ENCODE results near the gene GAS2L1.

Gene GAS2L1

GRCh38 chr22:29275819-29276565 is 30.5 kb upstream of the GAS2L1 start:
- no peak for DNase-seq

DNA sequence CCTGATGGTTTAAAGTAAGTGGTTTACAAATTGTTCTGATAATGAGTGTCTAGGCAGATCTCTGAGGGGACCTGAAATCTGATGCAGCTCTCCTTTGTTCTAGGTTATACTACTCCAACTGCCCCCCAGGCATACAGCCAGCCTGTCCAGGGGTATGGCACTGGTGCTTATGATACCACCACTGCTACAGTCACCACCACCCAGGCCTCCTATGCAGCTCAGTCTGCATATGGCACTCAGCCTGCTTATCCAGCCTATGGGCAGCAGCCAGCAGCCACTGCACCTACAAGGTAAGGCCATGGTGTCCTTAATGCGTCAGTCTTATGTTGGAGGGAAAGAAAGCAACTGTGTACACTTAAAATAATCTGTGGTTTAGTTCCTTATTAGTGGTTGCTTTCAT is 28.5 kb upstream of the GAS2L1 start:
- no peak for DNase-seq

DNA sequence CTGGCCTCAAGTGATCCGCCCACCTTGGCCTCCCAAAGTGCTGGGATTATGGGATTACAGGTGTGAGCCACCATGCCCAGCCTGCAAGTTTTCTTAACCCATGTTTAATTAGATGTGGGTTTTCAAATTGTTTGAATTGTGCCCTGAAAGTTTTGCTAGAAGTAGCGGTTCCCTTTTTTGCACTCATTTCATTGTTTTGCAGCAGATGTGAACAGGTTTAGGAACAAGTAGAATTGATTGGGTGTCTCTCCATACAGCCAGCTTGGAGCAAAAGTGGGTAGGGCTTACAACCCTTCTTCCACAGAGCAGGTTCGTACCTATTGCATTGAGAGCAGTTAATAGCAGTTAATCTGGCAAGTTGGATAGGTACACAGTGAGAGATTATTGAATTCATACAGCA is 22.3 kb upstream of the GAS2L1 start:
- DNase-seq, result no peak

DNA sequence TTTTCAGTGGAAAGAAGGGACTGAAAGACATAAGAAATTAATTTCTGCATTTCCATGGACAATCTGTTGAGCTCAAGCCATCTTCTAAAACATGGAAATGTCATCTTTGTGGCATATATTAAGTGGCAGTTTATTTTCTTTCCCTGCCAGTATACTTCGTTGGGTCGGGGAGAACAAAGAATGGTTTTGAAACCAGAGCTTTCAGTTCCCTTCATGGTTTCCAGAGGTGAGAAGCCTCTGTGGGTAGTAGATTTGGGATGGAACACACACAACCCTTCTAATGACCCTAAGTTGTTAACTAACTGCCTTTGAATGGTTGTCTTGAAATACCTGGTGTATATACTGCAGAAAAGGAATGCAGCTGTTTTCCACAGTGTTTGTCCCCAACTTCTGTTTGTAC is 17.6 kb upstream of the GAS2L1 start:
- DNase-seq, result no peak

DNA sequence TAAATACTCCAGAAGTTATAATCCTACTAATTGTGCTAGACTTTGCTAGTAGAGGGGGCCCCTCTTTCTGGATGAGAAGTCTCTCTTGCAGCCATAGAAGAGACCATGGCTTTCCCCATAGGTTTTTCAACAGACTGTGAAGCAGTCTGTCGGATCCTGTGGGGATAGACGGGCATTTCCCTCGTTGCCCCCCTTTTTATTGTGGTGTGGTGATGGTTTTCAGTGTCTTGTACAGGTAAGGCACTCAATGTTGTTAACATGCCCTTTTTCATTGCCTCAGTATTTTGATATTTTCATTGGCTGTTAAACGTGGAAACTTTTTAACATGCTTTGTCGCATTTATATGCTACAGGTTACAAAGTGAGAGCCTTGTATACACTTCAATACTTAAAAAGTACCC is 16.4 kb upstream of the GAS2L1 start:
- no peak for DNase-seq

DNA sequence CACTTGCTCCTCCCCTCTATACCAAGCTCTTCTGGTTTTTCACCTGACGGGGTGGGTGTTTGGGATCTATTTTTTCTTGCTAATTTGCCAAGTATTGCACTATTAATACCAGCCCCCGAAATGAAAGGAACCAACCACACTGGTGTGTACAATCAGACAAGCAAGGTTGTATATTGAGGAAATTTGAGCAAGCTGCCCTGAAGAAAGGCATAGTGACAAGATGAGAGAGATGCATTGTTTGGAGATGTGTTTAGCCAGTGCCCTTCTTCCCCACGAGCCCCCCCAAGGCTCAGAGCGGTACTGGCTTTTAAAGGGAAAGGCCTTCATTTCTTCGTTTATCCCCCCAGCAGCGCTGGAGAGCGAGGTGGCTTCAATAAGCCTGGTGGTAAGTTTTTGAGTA is 15.2 kb upstream of the GAS2L1 start:
- no peak for DNase-seq

DNA sequence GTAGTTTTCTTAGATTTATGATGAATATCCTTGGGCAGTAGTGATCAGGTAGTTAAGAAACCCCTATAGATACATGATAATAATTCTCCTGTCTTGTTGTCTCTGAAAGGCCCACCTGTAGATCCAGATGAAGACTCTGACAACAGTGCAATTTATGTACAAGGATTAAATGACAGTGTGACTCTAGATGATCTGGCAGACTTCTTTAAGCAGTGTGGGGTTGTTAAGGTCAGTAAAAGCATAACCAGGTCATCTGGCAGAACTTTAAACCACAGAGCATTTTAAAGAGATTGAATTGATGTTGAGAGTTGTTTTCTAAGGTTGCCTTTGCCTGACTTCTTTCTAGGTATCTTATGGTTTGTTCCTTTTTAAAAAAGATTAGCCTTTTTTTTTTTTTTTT is 14.1 kb upstream of the GAS2L1 start:
- DNase-seq, result no peak

GRCh38 chr22:29298641-29299040 is 7.8 kb upstream of the GAS2L1 start:
- no peak for DNase-seq

DNA sequence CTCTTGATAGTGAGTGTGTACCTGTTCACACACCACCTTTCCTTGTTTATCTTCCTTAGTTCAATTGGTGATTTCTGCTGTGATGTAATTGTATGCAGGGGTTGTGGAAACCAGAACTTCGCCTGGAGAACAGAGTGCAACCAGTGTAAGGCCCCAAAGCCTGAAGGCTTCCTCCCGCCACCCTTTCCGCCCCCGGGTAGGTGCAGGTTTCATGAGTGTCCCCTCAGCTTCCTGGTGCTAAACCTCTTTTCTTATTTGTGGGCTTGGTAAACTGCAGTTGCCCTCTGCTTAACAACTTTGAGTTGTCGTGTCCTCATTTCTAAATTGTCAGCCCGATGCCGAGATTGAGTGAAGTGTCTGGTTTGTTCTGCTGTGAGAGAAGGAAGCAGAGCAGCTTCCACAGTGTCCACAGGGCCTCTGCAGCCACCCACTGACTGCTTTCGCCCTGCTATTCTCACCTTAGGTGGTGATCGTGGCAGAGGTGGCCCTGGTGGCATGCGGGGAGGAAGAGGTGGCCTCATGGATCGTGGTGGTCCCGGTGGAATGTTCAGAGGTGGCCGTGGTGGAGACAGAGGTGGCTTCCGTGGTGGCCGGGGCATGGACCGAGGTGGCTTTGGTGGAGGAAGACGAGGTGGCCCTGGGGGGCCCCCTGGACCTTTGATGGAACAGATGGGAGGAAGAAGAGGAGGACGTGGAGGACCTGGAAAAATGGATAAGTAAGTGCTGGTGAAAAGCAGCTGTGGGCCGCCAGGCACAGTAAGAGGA is 7.1 kb upstream of the GAS2L1 start:
- no peak for DNase-seq

DNA sequence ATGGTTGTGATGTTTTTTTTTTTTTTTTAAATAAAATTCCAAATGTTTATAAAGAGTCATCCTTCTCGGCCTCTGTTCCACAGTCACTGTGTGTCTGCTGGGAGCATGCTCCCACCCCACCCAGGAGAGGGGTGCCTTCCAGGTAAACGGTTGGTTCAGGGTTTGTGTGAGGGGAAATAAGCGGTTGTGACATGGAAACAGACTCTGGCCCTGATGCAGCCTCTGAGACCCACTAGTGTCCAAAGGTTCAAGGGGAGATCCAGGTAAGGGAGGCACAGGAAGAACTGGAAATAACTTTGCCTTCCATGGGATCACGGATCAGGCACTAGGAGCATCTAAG is 6.0 kb upstream of the GAS2L1 start:
- no peak for DNase-seq

- DNase-seq, result no peak
Observed at GRCh38 chr22:29300807-29301601, 5.4 kb upstream of the GAS2L1 start.

DNA sequence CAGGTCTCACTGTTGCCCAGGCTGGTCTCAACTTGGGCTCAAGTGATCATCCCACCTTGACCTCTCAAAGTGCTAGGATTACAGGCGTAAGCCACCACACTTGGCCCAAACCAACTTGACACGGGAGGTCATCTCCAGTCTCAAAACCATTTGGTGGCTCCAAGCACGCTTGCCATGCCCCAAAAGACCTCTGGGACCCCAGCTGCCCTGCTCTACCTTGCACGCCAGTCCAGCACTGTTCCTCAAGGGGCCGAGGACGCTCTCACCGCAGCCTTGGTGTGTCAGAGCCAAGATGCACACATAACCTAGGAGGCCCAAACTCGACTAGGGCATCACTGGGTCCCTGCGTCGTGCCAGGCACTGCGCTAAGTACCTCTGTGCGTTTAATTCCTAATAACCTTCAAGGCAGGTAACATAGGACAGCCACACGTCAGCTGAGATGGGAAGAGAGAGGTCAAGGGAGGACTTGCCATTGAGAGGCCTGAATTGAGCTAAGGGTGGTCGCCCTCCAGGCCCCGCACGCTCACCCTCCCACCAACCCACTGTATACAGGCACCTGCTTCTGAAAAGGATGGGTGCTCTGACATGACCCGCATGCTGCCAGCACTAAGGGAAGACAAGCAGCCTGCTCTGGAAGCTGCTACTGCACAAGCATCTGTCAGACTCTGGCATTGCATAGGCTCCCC is 4.6 kb upstream of the GAS2L1 start:
- DNase-seq, result no peak

DNA sequence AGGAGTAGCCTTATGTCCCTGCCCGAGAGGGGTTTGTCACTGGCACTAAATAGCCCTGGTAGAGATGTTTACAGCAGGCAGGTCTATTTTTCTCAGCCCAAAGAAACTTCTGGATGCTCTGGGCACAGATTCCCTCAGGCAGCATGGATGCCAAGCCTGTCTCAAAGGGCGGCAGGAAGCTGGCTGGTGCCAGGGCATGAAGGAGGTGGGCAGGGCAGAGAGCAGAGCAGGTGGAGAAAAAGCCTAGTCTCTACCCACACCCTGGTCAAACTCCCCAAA is 4.1 kb upstream of the GAS2L1 start:
- DNase-seq, result no peak

GRCh38 chr22:29302681-29303465 is 3.6 kb upstream of the GAS2L1 start:
- DNase-seq, result no peak

DNA sequence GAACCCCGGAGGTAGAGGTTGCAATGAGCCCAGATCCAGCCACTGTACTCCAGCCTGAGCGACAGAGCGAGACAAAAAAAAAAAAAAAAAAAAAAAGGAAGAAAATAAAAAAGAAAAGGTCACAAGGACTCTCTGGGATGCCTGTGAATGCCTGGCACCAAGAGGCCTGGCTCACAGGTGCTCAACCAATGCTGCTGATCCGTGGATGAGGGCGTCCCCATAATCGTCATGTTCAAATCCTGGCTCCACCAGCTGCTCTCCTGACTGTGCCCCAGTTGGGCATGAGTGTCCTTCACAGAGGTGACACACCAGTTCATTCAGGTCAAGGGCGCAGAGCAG is 645 bp upstream of the GAS2L1 start:
- no peak for DNase-seq

GRCh38 chr22:29306835-29307595 is 565 bp downstream of the GAS2L1 start:
- DNase-seq, result no peak

DNA sequence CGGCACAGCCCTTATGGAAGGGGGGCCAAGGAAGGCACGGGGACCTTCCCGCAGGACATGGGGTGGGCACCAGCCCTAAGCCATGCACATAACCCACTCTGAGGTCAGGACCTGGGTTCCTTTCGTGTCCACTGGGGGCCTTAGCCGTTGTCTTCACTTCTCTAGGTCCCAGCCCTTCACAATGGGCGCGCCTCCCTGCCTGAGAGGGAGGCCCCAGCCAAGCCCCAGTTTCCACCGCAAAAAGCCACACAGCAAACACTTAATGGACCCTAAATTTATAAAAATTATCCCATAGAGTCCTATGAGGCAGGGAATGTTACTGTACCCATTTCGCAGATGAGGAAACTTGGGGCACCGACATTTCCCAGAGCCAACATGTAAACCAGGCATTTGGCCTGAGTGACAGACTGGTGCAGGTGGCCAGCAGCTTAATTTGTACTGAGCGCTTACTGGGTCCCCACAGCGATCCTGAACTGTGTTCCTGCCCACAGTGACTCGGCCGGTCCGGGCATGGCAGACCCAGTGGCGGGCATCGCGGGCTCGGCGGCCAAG is 1.2 kb downstream of the GAS2L1 start:
- DNase-seq, result no peak

GRCh38 chr22:29308148-29308790 is 1.8 kb downstream of the GAS2L1 start:
- DNase-seq, result no peak

DNA sequence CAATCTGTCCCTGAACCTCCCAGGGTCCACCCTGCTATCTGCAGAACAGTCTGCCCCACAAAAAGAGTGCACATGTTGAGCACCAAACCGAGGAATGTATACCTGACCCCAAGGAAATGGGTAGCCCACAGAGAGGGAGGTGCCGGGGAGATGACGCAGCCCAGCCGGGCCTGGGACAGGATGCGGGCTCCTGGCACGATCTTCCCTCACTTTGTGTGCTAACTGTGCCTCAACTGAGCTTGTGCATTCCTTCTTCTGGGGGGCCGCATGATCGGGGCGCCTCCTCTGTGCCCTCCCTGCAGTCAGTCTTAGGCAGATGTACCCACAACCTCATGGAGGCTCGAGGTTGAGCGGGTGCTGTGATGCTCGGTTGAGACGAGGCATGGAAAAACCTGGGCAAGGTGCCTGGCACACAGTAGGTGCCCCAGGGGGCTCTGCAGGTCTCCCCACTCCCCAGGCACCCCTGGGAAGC is 2.4 kb downstream of the GAS2L1 start:
- no peak for DNase-seq

DNA sequence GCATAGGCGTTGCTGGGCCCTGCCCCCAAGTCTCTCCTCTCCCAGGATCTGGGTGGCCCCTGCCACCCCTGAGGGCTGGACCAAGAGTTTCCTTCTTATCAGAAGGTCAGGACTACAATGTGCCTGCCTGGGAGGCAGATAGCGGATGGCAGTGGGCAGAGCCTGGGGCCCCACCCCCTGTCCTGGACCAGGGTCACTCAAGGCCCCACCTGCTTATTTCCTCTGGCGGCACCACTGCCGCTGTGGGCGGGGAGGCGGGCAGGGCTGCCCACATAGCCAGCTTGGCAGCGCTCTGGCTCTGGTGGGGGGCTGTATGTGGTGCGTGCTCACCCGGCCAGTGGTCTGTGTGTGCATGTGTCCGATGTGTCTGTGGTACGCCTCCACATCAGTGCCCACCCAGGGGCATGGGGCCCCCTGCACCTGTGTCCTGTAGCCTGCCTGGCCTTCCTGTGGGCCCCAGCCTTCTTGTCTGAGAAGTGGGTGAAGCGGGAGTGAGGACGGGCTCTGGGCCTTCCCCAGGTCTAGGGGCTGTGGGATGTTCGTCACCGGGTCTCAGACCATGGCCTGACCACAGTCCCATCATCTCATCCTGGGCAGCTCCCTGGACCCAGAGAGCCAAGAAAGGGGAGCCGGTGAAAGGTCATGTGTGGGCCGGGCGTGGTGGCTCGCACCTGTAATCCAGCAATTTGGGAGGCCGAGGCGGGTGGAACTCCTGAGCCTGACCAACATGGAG is 3.0 kb downstream of the GAS2L1 start:
- DNase-seq, result no peak

Data from NK-92 treated with Interleukin-12 subunit alpha and Interleukin-12 subunit beta, amount 100 ng/mL, for 24 hours (cell line).